HepG2 (cell line): Measurements from ENCODE around the gene SGK1. TPM values are rescaled to one million over a fixed set of nuclear protein-coding genes. Genes with fewer than 3 reads are reported as not detected.

ENCODE experiments used
- CTCF ChIP-seq: sonication (generic); formaldehyde crosslinking; IDR thresholded peaks from 2 replicates; pipeline ENCODE4 v1.5.0; 2020; ENCODE audit warnings: mild to moderate bottlenecking, missing genetic modification reagents, moderate library complexity
- EZH2 ChIP-seq: conservative IDR thresholded peaks from 2 replicates; pipeline ENCODE4 v1.6.1; 2012; ENCODE audit warnings: mild to moderate bottlenecking, low read depth, low read length, moderate library complexity
- GATAD1 ChIP-seq: IDR thresholded peaks from 2 replicates; pipeline ENCODE4 v1.6.1; 2016; ENCODE audit warnings: missing genetic modification reagents, missing compliant biosample characterization
- KMT2B ChIP-seq: IDR thresholded peaks from 2 replicates; pipeline ENCODE4 v1.6.1; 2016; ENCODE audit warnings: missing genetic modification reagents, missing compliant biosample characterization
- MIER2 ChIP-seq: IDR thresholded peaks from 2 replicates; pipeline ENCODE4 v1.6.1; 2016; ENCODE audit warnings: missing biosample characterization, missing genetic modification reagents
- NCOA1 ChIP-seq: sonication (generic); formaldehyde crosslinking; IDR thresholded peaks from 2 replicates; pipeline ENCODE4 v1.9.0; 2021; ENCODE audit warnings: missing genetic modification reagents
- NR2F6 ChIP-seq, 2 experiments: IDR thresholded peaks; 2 replicates each; pipeline ENCODE4 v1.6.1; 2016; ENCODE audit warnings: antibody characterized with exemption in 1 of 2, mild to moderate bottlenecking in 1 of 2
- PATZ1 ChIP-seq: sonication (generic); formaldehyde crosslinking; IDR thresholded peaks from 2 replicates; pipeline ENCODE4 v1.4.0; 2020; ENCODE audit warnings: missing genetic modification reagents
- YY1 ChIP-seq: IDR thresholded peaks from 2 replicates; pipeline ENCODE4 v1.6.1; 2011; ENCODE audit warnings: low read length, low read depth, moderate library complexity, mild to moderate bottlenecking; ENCODE audit not compliant: insufficient read depth, insufficient replicate concordance
- ZBED4 ChIP-seq: sonication (generic); formaldehyde crosslinking; IDR thresholded peaks from 2 replicates; pipeline ENCODE4 v1.4.0; 2020; ENCODE audit warnings: missing genetic modification reagents, borderline replicate concordance
- ZIK1 ChIP-seq: sonication (generic); formaldehyde crosslinking; IDR thresholded peaks from 2 replicates; pipeline ENCODE4 v1.5.0; 2020; ENCODE audit warnings: mild to moderate bottlenecking, low read depth, missing genetic modification reagents, borderline replicate concordance
- ZMAT3 ChIP-seq: sonication (generic); formaldehyde crosslinking; conservative IDR thresholded peaks from 2 replicates; pipeline ENCODE4 v1.7.0; 2021; ENCODE audit warnings: missing genetic modification reagents
- ZNF326 ChIP-seq: sonication (generic); formaldehyde crosslinking; IDR thresholded peaks from 2 replicates; pipeline ENCODE4 v1.4.0; 2020; ENCODE audit warnings: missing genetic modification reagents, borderline replicate concordance
- ZNF335 ChIP-seq: sonication (generic); formaldehyde crosslinking; IDR thresholded peaks from 2 replicates; pipeline ENCODE4 v1.4.0; 2020; ENCODE audit warnings: missing genetic modification reagents
- ZNF503 ChIP-seq: sonication (generic); formaldehyde crosslinking; IDR thresholded peaks from 2 replicates; pipeline ENCODE4 v1.4.0; 2020; ENCODE audit warnings: missing genetic modification reagents
- ZSCAN20 ChIP-seq: sonication (generic); formaldehyde crosslinking; IDR thresholded peaks from 2 replicates; pipeline ENCODE4 v1.4.0; 2020; ENCODE audit warnings: missing genetic modification reagents, mild to moderate bottlenecking, borderline replicate concordance
- polyA plus RNA-seq, 8 experiments: library from polyadenylated mRNA; depleted of rRNA in 3 of 8; stranded (reverse) in 7 of 8; unstranded in 1 of 8; fragments of >200 nt; fragmentation: Illumina TruSeq in 4 of 8; extraction: Trizol in 4 of 8; gene quantifications; 2 replicates each; pipeline versions ENCODE4 v1.2.1 to v1.2.3, GENCODE V29; 2011 to 2016; ENCODE audit warnings: low read depth in 4 of 8, missing spikeins in 1 of 8, mixed read lengths in 1 of 8; ENCODE audit not compliant: insufficient read depth in 1 of 8
- total RNA-seq, 5 experiments: library from RNA; depleted of rRNA; stranded (reverse); fragments of >200 nt; fragmentation: Illumina TruSeq; extraction: Trizol; gene quantifications; 2 replicates each; pipeline ENCODE4 v1.2.3, GENCODE V29; 2016; ENCODE audit warnings: low read depth in 1 of 5

The SGK1 gene
- total and polyA plus RNA-seq, 2 of the 13 experiments (the other 11 are each of a cell fraction or from before 2014, with no cell fraction given): 56.1 to 56.2 TPM

- peak; percentile 78; the same call in 1 of the 2 replicates for TF ChIP-seq ZBED4 (CRISPR knock-in tag)
- TF ChIP-seq EZH2: no peak
- peak; percentile 63; the same call in 1 of the 2 replicates for TF ChIP-seq GATAD1 (CRISPR knock-in tag)
- TF ChIP-seq KMT2B (CRISPR knock-in tag): 0 out of 2 replicates have a peak, but pooled peaks have one; percentile 19
- TF ChIP-seq ZNF326 (CRISPR knock-in tag): no peak
- TF ChIP-seq MIER2 (CRISPR knock-in tag): peak; percentile 66
- TF ChIP-seq ZIK1 (CRISPR knock-in tag): no peak
- TF ChIP-seq YY1: no peak
- TF ChIP-seq NR2F6 (IDR thresholded peaks at IDR 0.05): peak; percentile 80
- peak; percentile 79; the same call in 1 of the 2 replicates for TF ChIP-seq NR2F6 (CRISPR knock-in tag; IDR thresholded peaks at IDR 0.05)
- TF ChIP-seq ZNF335: peak; percentile 23; the same call in 1 of the 2 replicates
- no peak for TF ChIP-seq CTCF
- peak; percentile 62; the same call in 1 of the 2 replicates for TF ChIP-seq PATZ1 (CRISPR knock-in tag)
- peak; percentile 82 for TF ChIP-seq NCOA1 (CRISPR knock-in tag)
- 0 out of 2 replicates have a peak, but pooled peaks have one; percentile 44 for TF ChIP-seq ZMAT3
- TF ChIP-seq ZSCAN20 (CRISPR knock-in tag): 0 out of 2 replicates have a peak, but pooled peaks have one; percentile 22
- TF ChIP-seq ZNF503 (CRISPR knock-in tag): peak; percentile 98
Observed at GRCh38 chr6:134199848-134200606, 117.9 kb downstream of the SGK1 start (continued).
